Measurements from ENCODE around the gene DRC7.
A peak's percentile ranks its signal among the peaks of the same experiment; 100 is the strongest.
"Not testable (repeated sequence)": the region's sequence is repeated elsewhere in the genome, so short reads cannot be mapped to it uniquely, and the experiment has no call there.

Gene DRC7

DNA sequence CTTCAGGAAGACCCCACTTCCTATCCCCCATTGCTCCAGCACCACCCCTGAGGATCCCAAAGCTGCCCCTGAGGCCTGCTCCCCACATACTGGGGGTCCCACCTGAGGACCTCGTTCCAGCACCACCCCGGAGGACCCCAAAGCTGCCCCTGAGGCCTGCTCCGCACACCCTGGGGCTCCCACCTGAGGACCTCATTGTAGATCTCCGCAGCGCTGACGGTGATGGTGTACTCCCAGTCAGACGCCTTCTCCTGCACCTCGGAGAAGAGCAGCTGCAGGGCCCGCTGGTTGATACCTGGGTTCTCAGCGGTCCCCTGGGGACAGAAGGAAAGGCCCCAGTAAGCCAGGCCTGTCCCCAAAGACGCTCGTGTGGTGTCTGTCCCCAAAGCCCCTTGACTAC is 67.4 kb downstream of the DRC7 start:
- no peak for DNase-seq (ENCODE audit: low read depth in 2 of 2)

GRCh38 chr16:57762365-57763040 is 67.9 kb downstream of the DRC7 start:
- DNase-seq (ENCODE audit: low read depth in 2 of 2), result no peak

- no peak for DNase-seq (ENCODE audit: low read depth in 2 of 2)
Observed at GRCh38 chr16:57763285-57764005, 68.8 kb downstream of the DRC7 start.

DNA sequence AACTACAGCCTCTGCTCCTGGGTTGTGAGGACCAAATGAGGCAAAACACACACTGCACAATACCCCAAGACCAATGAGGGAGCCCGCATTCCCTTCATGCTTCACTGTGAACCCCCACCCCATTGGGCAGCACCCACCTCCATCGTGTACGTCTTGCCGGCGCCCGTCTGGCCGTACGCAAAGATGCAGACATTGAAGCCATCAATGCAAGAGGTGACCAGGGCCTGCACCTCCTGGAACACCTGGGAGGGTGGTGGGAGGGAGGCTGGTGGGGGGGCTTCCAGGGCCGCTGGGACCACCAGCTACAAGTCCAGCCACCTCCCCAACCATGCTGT is 69.4 kb downstream of the DRC7 start:
- no peak for DNase-seq (ENCODE audit: low read depth in 2 of 2)

- peak; percentile 36 to 58 for DNase-seq (ENCODE audit: low read depth in 2 of 2)
Observed at GRCh38 chr16:57764341-57765159, 69.9 kb downstream of the DRC7 start.

GRCh38 chr16:57765160-57765728 is 70.6 kb downstream of the DRC7 start:
- no peak for DNase-seq (ENCODE audit: low read depth in 2 of 2)

- no peak for DNase-seq (ENCODE audit: low read depth in 2 of 2)
Observed at GRCh38 chr16:57766714-57767348, 72.2 kb downstream of the DRC7 start.

- no peak for DNase-seq (ENCODE audit: low read depth in 2 of 2)
Observed at GRCh38 chr16:57769541-57770145, 75.0 kb downstream of the DRC7 start.

- DNase-seq (ENCODE audit: low read depth in 2 of 2), result no peak
Observed at GRCh38 chr16:57770361-57770760, 75.8 kb downstream of the DRC7 start.

- DNase-seq (ENCODE audit: low read depth in 2 of 2), result no peak
Observed at GRCh38 chr16:57771141-57771785, 76.7 kb downstream of the DRC7 start.

GRCh38 chr16:57773019-57773418 is 78.4 kb downstream of the DRC7 start:
- no peak for DNase-seq (ENCODE audit: low read depth in 2 of 2)

DNA sequence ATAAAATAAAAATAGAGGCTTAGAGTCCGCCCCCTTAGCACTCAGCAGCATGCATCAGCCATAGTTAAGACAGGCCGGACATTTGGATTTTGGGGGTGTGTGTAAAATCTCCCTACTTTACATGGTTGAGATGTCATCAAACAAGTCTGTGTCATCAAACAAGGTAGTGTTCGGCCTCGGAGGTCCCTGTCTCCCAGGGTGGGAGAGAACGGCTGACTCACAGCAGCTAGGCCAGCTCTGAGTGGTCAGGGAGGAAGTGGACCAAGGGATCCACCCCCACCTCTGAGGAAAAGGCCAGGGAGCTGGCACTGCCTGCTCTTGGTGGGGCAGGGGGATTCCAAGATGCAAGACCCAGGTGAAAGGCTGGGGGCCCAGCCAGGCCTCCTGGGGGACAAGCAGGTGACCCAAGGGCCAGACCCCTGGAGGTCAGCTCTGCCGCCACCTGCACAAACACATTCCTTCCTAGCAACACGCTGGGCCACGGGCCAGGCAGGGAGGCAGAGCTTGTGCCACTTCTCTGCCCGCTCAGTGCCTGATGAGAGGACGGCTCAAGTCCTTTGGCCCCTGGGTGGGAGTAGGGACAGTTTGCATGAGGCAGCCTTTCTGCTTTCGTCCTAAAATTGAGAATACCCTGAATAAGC is 79.2 kb downstream of the DRC7 start:
- no peak for DNase-seq (ENCODE audit: low read depth in 2 of 2)

DNA sequence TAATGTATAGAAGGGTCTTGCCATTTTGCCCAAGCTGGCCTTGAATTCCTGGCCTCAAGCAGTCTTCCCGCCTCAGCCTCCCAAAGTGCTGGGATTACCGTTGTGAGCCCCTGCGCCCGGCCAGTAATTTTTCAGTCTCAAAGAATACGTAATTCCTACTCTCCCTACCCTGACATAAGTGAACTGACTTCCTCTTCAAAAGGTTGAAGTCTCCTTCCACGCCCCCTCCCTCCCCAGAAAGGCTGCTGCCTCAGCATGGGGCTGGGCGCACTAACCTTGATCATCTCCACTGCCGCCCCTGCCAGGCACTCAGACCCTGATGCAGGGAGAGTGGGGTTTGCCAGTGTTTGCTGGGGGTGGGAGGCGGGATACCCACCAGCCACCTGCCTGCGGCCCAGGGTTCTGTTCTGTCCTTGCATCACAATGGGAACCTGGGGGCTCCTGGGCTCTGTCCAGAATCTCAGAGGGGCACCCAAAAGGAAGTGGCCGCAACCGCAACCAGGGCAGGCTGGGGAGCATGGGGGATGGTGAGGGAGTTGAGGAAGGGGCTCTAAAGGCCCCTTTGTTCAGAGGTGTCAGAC is 80.2 kb downstream of the DRC7 start:
- no peak for DNase-seq (ENCODE audit: low read depth in 2 of 2)

DNA sequence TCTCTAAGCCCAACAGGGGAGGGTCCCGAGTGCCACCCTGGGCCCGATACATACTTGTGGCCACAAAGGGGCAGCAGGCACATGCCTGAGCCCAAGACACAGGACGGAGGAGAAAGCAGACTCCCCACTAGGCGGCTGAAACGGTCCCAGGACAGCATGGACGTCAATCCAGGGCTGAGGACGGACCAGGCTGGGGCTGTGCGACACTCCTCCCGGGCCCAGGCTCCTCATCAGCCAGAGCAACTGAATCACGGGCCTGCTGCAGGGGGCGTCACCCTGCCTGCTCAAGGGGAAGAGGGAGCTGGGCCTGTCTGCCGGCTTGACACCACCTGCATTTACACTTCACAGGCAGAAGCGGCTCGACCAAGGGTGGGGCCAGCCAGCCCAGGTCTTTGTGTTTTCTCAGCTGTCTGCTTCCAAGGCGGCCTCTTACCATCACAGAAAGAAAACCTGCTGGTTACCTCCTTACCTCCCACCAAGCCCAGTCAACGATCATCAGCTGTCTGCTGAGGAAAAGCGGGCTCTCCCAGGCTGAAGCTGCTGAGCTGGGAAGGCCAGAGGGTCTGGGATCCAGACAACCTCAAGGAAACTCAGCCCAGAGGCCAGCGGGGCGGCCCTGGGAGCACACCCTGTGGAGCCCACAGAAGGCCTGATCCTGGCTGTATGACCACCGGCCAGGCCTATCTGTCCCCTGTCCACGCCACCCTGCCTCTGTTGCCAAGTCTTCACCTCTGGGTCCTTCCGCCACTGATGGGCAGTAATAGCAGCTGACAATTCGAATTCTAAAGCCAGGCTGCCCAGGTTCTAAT is 81.3 kb downstream of the DRC7 start:
- no peak for DNase-seq (ENCODE audit: low read depth in 2 of 2)

- no peak for DNase-seq (ENCODE audit: low read depth in 2 of 2)
Observed at GRCh38 chr16:57778658-57779057, 84.1 kb downstream of the DRC7 start.

- not testable (repeated sequence) for DNase-seq (ENCODE audit: low read depth in 2 of 2)
Observed at GRCh38 chr16:57779836-57780235, 85.2 kb downstream of the DRC7 start.

DNA sequence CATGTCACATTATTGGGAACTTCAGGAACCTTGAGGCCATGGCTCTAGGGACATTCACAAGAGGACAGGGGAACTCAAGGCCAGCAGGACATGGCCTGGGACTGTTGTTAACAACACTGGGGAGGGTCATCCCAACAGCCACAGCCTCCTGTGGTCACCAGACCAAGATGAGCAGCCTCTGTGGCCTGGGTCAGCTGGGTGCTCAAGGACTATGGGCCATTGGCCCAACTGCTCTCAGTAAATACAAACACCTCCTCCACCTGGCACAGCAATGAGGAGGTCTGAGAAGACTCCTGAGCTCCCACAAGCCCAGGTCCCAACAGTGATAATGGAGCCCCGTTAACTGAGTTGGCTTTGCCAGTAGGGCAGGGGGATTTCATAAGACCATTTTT is 86.7 kb downstream of the DRC7 start:
- DNase-seq (ENCODE audit: low read depth in 2 of 2), result no peak
